HCT116 (cell line): ENCODE measurements around the gene SUMO4.

Source experiments
- ATF3 ChIP-seq: IDR thresholded peaks from 2 replicates; pipeline ENCODE4 v1.6.1; 2012
- CBX3 ChIP-seq: IDR thresholded peaks from 2 replicates; pipeline ENCODE4 v1.6.1; 2012; ENCODE audit warnings: low read depth
- CEBPB ChIP-seq: IDR thresholded peaks from 2 replicates; pipeline ENCODE4 v1.6.1; 2012; ENCODE audit warnings: low read depth
- EZH2 ChIP-seq: fragments of 200-600 bp; sonication (generic); IDR thresholded peaks from 2 replicates; pipeline ENCODE4 v1.6.1; 2017; ENCODE audit warnings: antibody characterized with exemption, mixed run types
- FOSL1 ChIP-seq: IDR thresholded peaks from 2 replicates; pipeline ENCODE4 v1.6.1; 2012; ENCODE audit warnings: low read depth
- POLR2A ChIP-seq: IDR thresholded peaks from 2 replicates; pipeline ENCODE4 v1.7.0; 2011; ENCODE audit warnings: borderline replicate concordance; ENCODE audit not compliant: insufficient read depth, insufficient read length; ENCODE audit errors: extremely low read depth
- POLR2AphosphoS5 ChIP-seq: IDR thresholded peaks from 2 replicates; pipeline ENCODE4 v1.6.1; 2011; ENCODE audit warnings: mild to moderate bottlenecking, low read depth, low read length, moderate library complexity
- SIN3A ChIP-seq: IDR thresholded peaks from 2 replicates; pipeline ENCODE4 v1.6.1; 2012; ENCODE audit warnings: low read depth
- TF ChIP-seq, protein P1 (sequence below), 3 experiments: fragments of 200-600 bp in 1 of 3; sonication (generic) in 1 of 3; IDR thresholded peaks in 2 of 3; conservative IDR thresholded peaks in 1 of 3; 2 replicates each; pipeline ENCODE4 v1.5.1; 2012 to 2017; ENCODE audit warnings: low read depth in 2 of 3, low read length in 2 of 3, antibody characterized with exemption in 1 of 3, borderline replicate concordance in 1 of 3, control low read depth in 1 of 3, mild to moderate bottlenecking in 1 of 3, mixed read lengths in 1 of 3, mixed run types in 1 of 3, moderate library complexity in 1 of 3; ENCODE audit not compliant: insufficient read depth in 1 of 3

DNA sequence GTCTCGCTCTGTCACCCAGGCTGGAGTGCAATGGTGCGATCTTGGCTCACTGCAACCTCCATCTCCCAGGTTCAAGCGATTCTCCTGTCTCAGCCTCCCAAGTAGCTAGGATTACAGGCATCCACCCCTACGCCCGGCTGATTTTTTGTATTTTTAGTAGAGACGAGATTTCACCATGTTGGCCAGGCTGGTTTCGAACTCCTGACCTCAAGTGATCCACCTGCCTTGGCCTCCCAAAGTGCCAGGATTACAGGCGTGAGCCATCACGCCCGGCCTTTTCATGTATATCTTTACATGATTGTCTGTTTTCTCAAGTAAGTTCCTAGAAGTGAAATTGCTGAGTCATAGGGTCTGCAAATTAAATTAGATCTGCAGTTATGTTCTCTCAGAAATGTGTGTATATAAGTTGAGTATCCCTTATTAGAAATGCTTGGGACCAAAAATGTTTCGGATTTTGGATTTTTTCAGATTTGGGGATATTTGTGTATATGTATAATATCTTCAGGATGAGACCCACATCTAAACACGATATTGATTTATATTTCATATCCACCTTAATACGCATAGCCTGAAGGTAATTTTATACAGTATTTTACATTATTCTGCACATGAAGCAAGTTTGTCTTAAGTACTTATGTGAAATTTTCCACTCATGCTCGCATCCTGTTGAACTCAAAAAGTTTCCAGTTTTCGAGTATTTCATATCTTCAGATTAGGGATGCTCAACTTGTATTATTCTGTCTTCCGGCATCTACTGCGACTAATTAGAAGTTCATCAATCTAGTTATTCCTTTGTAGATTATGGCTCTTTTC is 42.1 kb upstream of the SUMO4 start:
- no peak for TF ChIP-seq CBX3
- TF ChIP-seq, protein P1, sequence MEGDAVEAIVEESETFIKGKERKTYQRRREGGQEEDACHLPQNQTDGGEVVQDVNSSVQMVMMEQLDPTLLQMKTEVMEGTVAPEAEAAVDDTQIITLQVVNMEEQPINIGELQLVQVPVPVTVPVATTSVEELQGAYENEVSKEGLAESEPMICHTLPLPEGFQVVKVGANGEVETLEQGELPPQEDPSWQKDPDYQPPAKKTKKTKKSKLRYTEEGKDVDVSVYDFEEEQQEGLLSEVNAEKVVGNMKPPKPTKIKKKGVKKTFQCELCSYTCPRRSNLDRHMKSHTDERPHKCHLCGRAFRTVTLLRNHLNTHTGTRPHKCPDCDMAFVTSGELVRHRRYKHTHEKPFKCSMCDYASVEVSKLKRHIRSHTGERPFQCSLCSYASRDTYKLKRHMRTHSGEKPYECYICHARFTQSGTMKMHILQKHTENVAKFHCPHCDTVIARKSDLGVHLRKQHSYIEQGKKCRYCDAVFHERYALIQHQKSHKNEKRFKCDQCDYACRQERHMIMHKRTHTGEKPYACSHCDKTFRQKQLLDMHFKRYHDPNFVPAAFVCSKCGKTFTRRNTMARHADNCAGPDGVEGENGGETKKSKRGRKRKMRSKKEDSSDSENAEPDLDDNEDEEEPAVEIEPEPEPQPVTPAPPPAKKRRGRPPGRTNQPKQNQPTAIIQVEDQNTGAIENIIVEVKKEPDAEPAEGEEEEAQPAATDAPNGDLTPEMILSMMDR (IDR thresholded peaks at IDR 0.05 in 2 of 3, conservative IDR thresholded peaks at IDR 0.05 in 1 of 3; ENCODE audit: borderline replicate concordance in 1 of 3, insufficient read depth in 1 of 3, low read depth in 2 of 3, low read length in 2 of 3) = no peak
- TF ChIP-seq POLR2A = no peak
- no peak for TF ChIP-seq EZH2
- TF ChIP-seq ATF3 = no peak
- no peak for TF ChIP-seq POLR2AphosphoS5
- no peak for TF ChIP-seq CEBPB
- TF ChIP-seq SIN3A = no peak
- TF ChIP-seq FOSL1 = no peak
